ENCODE results near the gene VCAN. TPM values are rescaled to one million over a fixed set of nuclear protein-coding genes. Genes with fewer than 3 reads are reported as not detected.

VCAN gene
- total RNA-seq, 1 donor from 2014 or later: 341 TPM

DNA sequence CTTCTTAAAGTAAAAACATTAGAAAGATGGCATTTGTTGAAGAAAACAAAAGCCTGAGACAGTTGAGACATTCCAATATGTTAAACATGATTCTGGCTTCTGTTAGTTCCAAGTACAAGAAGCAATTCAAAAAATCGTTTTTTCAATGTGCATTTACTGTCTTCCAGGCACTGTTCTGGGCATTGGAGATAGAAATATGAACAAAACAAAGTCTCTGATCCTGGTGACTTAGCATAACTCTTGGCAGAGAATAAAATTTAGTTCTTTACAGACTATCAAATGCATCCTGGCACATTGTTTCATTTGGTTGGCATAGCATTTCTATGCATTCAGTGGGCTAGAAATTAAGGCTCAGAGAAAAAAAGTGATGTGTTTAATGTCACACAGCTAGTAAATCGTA, 77.5 kb downstream of the VCAN start:
- Mint-ChIP-seq H3K4me1 (ENCODE audit: unreplicated experiment) (peaks cover 5% of the 10 kb centered on the region), H3K27me3 (no peaks in the 10 kb centered on the region), H3K4me3 (no peak overlapping the region), H3K27ac (no peak overlapping the region), H3K36me3 (peaks cover 38% of the 10 kb centered on the region), H3K9me3 (no peaks in the 10 kb centered on the region)
- DNase-seq (ENCODE audit: extremely low spot score, unreplicated experiment): no peak
- TF ChIP-seq, protein P1, sequence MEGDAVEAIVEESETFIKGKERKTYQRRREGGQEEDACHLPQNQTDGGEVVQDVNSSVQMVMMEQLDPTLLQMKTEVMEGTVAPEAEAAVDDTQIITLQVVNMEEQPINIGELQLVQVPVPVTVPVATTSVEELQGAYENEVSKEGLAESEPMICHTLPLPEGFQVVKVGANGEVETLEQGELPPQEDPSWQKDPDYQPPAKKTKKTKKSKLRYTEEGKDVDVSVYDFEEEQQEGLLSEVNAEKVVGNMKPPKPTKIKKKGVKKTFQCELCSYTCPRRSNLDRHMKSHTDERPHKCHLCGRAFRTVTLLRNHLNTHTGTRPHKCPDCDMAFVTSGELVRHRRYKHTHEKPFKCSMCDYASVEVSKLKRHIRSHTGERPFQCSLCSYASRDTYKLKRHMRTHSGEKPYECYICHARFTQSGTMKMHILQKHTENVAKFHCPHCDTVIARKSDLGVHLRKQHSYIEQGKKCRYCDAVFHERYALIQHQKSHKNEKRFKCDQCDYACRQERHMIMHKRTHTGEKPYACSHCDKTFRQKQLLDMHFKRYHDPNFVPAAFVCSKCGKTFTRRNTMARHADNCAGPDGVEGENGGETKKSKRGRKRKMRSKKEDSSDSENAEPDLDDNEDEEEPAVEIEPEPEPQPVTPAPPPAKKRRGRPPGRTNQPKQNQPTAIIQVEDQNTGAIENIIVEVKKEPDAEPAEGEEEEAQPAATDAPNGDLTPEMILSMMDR (conservative IDR thresholded peaks at IDR 0.05): no peak

DNA sequence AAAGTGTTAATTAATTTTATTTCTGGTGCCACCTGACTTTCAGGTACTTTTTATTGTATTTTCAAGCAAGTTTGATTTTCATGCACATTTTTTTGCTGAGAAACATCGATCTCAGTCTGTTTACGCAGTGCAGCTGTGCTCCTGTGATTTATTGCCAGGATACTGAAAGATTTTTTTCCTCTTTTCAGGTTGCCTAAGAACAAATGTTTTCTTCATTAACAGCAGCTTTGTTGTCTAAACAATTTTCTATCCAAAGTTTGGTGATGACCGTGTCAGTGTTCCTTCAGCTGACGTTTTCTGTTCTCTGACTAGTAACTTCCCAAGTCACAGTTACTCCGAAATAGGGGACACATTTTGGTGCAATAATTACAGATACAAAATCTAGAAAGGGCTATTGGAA, 78.1 kb downstream of the VCAN start:
- Mint-ChIP-seq H3K27me3 (no peaks in the 10 kb centered on the region), H3K4me3 (no peak overlapping the region), H3K9me3 (no peaks in the 10 kb centered on the region), H3K27ac (no peak overlapping the region), H3K36me3 (peaks cover 40% of the 10 kb centered on the region), H3K4me1 (ENCODE audit: unreplicated experiment) (peaks cover 5% of the 10 kb centered on the region)
- TF ChIP-seq, protein P1 (conservative IDR thresholded peaks at IDR 0.05): no peak
- no peak for DNase-seq (ENCODE audit: extremely low spot score, unreplicated experiment)

DNA sequence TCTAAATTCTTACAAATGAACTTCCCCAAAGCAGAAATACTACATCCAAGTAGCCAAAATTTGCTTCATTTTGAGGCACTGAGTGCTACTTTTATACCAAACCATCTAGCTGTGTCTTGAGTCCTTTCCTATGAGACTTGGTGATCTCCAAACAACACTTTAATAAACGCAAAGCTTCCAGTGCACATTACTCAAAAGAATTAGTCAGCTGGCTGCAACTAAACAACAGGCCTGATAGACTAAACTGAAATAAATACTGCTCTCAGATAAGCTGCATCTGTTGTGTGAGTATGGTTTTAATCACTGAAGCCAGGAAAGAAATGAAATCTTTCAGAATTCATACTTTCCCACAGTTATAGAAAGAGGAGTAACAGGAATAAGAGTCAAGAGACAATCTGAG, 80.3 kb downstream of the VCAN start:
- Mint-ChIP-seq H3K4me1 (ENCODE audit: unreplicated experiment) (peaks cover 5% of the 10 kb centered on the region), H3K27me3 (no peaks in the 10 kb centered on the region), H3K36me3 (peaks cover 41% of the 10 kb centered on the region), H3K4me3 (no peak overlapping the region), H3K27ac (no peak overlapping the region), H3K9me3 (no peaks in the 10 kb centered on the region)
- no peak for DNase-seq (ENCODE audit: extremely low spot score, unreplicated experiment)
- TF ChIP-seq, protein P1 (conservative IDR thresholded peaks at IDR 0.05): no peak

DNA sequence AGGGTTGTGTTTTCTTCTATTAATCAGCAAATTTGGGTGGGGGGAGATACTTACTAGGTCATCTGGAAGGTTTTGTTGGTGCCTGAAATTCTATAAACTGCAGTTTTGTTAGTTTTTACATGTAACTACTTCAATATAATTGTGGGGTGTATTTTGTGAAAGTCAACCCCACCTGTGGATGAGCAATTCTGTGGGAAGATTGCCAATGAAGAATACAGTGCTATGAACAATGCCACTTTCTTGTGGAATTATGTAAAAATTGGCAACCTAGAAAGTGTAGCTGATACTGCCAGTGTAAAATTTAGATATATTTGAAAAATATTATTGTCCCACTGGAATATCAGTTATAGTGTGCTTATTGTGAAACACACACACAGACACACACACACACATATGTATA, 80.7 kb downstream of the VCAN start:
- peaks cover 9% of the 10 kb centered on the region for H3K4me1 Mint-ChIP-seq (ENCODE audit: unreplicated experiment)
- H3K27me3 Mint-ChIP-seq: no peaks in the 10 kb centered on the region
- no peak overlapping the region for H3K27ac Mint-ChIP-seq
- no peaks in the 10 kb centered on the region for H3K9me3 Mint-ChIP-seq
- no peak for DNase-seq (ENCODE audit: extremely low spot score, unreplicated experiment)
- TF ChIP-seq, protein P1 (conservative IDR thresholded peaks at IDR 0.05): no peak
- H3K4me3 Mint-ChIP-seq: no peak overlapping the region
- H3K36me3 Mint-ChIP-seq: peaks cover 36% of the 10 kb centered on the region

DNA sequence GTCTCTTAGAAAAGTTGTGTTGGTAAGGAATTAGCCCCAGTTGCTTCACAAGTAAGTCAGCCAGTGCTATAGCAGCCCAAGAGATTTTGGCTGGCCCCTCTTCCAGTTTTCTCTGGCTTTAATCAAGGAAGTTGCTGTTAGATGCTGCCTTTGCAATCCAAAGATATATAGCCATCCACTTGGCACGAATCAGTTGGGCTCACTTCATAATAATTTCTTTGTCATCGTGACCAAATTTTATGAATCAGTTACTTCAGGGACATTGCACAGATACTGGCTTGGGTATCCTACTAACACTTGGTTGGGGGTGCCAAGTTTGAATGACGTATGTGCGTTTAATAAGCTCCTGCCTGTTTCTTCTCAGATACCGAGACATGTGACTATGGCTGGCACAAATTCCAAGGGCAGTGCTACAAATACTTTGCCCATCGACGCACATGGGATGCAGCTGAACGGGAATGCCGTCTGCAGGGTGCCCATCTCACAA, 81.5 kb downstream of the VCAN start:
- TF ChIP-seq, protein P1 (conservative IDR thresholded peaks at IDR 0.05): no peak
- no peak overlapping the region for H3K4me3 Mint-ChIP-seq
- peaks cover 14% of the 10 kb centered on the region for H3K4me1 Mint-ChIP-seq (ENCODE audit: unreplicated experiment)
- H3K27ac Mint-ChIP-seq: no peak overlapping the region
- peaks cover 32% of the 10 kb centered on the region for H3K36me3 Mint-ChIP-seq
- no peak for DNase-seq (ENCODE audit: extremely low spot score, unreplicated experiment)
- no peaks in the 10 kb centered on the region for H3K27me3 Mint-ChIP-seq
- H3K9me3 Mint-ChIP-seq: no peaks in the 10 kb centered on the region

DNA sequence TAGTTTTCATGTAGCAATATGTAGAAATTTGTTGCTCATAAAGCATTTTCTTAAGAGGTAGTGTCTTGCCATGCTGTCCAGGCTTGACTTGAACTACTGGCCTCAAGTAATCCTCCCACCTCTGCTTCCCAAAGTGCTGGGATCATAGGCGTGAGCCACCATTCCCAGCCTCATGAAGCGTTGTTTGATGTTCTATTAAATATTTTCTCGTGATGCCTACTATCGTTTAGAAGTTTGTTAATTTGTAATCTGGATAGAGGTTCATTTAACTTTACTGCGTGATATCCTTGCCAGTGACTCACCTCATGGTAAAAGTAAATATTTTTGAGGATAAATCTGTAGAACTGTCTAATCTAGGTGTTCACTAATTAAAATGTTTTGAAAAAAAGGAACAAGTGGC, 82.6 kb downstream of the VCAN start:
- Mint-ChIP-seq H3K9me3 (no peaks in the 10 kb centered on the region), H3K27me3 (no peaks in the 10 kb centered on the region), H3K27ac (no peak overlapping the region), H3K4me1 (ENCODE audit: unreplicated experiment) (peaks cover 19% of the 10 kb centered on the region), H3K36me3 (peaks cover 31% of the 10 kb centered on the region), H3K4me3 (no peak overlapping the region)
- DNase-seq (ENCODE audit: extremely low spot score, unreplicated experiment): no peak
- TF ChIP-seq, protein P1 (conservative IDR thresholded peaks at IDR 0.05): no peak

Measured in type B pancreatic cell (in vitro differentiated cells).